ENCODE results near the gene ADD2.
A peak's percentile ranks its signal among the peaks of the same experiment; 100 is the strongest.

ADD2 gene

DNA sequence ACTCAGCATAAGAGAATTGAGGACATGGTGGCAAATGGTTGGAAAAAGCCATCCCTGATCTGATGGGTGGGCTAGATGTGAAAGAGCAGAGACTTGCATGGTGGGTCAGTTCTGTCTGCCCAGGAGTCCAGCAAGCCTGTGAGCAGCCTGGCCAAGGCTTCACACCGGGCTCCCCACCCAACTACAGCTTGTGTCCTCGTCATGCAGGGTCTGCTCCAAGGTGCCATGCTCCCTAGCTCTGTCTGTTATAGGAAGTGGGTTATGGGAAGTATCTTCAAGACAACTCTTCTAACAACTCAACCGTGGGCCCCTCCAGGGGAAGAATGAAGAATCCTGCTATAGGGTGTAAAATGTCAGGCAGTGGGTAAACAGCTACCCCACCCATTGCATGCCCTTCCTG, 97.4 kb downstream of the ADD2 start:
- no peak for DNase-seq

DNA sequence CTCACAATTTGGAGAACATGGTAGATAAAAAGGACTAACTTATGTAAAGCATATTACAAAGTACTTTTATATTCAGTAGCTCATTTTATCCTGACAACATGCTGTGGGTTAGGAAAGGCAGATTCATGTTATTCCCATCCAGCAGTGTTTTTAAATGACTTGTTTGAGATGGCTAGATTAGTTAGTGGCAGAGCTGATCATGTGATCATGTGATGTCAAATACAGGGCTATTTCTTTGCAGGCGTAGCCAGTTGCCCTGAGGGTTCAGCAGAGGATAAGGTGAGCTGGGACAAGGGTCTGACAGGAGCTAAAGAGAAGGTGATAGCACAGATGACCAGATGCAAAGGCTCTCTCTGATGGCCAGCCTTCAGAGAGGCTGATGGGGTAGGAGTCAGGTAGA, 97.8 kb downstream of the ADD2 start:
- no peak for DNase-seq

DNA sequence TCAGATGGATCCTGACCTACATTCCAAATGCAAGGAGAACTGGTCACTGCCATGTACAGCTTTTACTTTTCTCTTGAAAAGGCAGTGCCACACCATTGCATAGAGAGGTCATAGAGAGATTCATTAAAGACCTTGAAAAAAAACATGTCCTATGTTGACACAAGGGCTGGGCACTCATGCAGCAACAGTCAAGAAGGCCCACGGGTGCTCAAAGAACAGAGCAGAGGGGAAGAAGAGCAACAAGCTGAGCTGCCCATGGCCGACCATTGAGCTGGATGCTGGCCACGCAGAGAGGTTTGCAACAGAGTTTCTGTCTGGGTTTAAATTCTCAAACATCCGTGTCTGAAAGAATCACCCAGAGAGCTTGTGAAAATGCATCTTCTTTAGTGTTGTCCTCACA, 99.1 kb downstream of the ADD2 start:
- DNase-seq: no peak

DNA sequence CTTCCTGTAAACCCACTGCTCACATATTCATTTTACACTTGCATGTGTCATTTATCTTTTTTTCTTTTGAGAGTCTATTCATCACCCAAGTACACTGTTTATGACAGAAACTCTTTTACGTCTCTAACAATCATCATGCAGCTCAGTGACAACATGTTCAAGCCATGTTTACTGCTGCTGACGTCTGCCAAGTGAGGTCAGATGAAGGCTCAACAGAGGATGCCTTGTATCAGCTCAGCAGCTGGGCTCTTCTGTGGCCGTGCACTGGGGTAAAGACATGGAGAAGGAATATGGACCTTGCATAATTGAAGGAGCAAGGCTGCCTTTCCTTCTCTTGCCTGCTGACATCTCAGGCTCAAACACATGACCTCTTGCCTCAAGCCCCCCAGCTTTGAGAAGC, 99.6 kb downstream of the ADD2 start:
- DNase-seq: peak; percentile 50

DNA sequence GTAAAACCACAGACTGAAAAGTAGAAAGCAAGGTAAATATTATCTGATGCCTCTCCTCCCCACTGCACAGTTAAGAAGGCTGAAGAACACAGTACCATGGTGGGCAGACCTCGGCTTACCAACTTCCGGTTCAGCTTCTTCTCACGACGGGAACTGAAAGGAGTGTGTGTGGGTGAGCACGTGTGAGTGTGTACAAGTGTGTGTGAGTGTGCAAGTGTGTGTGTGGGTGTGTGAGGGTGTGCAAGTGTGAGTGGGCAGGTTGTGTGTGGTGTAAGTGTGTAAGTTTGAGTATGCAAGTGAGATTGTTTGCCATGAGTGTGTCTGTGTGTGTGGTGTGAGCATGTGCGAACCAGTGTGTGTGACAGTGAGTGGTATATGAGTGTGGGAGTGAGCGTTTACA, 103.5 kb downstream of the ADD2 start:
- DNase-seq: no peak

DNA sequence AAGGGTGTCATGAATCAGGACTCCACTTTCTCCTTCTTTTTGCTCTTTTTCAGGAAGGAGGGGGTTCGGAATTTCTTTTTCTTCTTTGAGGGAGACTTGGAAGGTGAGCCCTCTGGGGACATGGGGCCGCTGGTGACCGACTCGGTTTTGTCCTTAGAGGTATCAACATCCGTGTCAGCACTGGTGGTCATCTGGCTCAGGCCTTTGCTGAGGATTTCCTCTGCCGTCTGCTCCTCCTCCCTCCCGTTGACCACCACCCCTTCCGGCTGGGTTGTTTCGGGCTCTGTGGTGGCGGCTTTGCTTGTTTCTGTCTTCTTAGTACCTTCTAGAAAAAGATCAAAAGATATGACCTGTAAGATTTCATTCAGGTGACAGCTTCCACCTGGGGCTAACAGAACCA, 104.6 kb downstream of the ADD2 start:
- no peak for DNase-seq

DNA sequence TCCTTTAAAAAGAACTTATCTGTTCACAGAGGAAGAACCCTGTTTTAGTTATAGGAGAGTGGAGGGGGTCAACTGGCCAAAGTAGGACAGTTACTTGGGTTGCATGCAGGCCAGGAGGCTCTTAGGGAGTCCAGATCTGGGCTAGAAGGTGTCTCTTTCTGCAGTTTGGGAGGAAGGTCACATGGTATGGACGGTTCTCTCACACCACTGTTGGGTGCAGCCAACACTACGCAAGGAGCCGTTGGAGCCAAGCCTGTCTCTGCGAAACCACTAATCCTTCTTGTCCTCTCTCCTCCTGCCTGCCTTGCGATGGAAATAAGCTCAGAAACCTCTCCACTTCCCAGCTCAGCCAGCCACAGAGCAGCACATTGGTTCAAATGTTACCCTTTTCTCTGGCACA, 108.4 kb downstream of the ADD2 start:
- no peak for DNase-seq

DNA sequence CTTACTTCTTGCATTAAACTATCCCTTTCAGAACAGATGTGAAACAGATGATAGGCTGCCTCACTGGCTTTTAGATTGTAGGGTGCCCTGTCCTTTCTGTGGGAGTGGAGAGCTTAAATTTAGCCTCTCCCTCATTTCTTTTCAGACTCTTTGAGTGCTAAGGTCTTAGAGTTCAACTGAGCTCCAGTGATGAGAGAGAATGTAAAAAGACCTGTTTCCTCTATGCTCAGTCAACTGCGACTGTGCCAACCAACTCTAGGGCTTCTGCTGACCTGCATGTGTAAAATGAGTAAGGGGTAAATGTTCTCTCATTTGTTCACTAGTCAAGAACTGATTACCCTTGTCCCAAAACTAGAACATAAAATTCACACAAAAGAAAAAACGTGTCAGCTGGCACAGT, 109.5 kb downstream of the ADD2 start:
- no peak for DNase-seq

DNA sequence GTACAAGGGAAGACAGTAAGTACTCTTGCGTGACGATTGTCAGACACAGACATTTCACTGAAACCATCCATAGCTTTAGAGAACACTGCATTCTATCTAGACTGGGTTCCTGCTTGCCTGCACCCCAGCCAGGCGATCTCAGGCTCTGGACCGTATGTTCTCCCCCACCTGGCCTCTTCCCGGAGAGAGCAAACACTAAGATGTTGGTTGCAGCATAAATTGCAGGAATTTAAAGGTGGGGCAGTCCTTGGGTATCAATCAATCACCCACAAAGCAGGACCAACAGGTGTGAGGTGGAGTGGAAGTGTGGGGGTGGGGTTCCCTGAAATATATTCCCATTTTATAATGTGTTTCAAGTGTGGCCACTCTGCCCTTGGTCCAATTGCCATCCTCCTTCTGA, 110.8 kb downstream of the ADD2 start:
- DNase-seq: no peak

DNA sequence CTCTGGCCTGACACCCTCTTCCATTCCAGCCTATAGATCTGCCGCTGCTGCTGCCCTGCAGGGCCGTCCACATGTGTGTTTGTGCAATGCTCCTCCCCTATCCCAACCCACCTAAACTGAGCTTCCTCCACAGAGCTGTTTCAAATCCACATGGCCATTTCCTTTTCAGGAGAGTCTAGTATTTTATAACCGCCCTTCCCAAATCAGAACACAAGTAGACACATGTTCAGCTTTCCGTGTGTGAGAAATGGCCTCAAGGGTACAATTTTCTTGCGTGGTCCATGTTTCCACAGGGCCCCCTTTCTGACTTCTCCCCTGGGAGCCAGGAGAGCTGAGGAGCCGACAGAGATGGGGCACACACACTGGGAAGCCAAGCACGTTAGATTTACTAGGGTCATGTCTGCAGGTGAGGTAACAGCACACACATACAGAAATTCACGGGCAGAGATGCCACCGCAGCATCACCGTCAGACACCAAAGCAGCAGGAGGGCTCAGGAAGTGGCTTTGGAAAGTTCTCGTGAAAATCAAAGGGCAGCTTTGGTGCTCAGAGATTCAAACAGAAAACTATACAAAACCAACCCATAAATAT, 111.5 kb downstream of the ADD2 start:
- DNase-seq: no peak

DNA sequence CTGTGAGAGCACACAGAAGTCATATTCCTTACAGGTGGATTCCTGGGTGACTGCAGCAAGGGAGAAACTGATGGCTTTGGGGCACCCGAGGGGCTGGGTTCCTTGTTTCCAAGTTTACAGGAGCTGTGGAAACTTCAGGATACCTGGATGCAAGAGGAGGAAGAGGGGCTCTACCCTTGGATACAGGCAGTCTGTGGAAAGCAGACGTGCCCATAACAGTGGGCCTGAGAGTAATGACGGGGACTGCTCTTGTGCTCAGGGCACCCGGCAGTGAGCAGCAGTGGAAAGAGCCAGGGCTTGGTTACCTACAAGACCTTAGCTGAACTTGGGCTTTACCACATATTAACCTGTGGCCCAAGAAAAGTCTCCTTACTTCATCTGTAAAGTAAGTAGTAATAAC, 112.2 kb downstream of the ADD2 start:
- no peak for DNase-seq

DNA sequence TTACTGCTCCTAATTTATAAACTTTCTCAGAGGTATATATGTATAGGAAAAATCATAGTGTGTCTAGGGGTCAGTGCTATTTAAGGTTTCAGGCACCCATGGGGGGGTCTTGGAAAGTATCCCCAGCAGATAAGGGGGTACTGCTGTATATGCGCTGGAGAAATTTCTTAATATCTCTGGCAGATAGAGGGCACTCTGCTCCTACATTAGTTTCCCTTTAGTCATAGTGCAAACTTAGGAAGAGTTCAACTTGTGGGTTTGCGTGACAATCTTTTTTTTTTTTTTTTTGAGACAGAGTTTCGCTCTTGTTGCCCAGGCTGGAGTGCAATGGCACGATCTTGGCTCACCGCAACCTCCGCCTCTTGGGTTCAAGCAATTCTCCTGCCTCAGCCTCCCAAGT, 112.8 kb downstream of the ADD2 start:
- peak; percentile 32 for DNase-seq

DNA sequence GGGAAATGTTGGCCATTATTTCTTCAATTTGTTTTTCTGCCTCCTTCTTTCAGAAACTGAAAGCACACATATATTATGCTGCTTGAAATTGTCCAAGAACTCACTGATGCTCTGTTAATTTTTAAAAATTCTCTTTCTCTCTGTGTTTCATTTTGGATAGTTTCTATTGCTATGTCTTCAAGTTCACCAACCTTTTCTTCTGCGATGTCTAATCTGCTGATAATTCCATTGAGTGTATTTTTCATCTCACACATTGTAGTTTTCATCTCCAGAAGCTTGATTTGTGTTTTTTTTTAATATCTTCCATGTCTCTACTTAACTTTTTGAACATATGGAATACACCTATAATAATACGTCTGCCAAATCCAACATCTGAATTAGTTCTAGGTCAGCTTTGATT, 116.3 kb downstream of the ADD2 start:
- DNase-seq: no peak

DNA sequence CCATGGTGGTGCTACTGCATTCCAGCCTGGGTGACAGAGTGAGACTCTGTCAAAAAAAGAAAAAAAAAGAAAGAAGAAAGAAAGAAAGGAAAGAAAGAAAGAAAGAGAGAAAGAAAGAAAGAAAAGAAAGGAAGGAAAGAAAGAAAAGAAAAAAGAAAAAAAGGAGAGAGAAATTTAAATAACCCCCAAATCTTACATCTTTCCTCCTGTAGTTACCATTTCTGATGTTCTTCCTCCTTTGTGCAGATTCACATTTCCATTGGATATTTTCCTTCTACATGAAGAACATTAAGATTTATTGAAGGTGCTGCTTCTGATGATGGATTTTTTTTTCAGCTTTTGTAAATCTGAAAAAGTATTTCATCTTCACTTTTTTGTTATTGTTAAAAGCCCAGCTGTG, 117.0 kb downstream of the ADD2 start:
- DNase-seq: no peak

DNA sequence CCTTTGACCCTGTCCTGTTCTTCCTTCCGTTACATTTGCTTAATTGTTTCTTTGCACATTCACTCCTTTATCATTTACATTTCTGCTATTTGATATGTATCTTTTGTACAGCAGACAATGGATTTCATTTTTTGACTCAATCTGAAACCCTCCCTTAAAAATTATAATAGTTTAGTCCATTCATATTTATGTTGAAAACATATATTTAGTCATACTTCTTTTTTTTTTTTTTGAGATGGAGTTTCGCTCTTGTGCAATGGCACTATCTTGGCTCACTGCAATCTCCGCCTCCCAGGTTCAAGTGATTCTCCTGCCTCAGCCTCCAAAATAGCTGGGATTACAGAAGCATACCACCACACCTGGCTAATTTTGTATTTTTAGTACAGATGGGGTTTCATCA, 119.0 kb downstream of the ADD2 start:
- DNase-seq: no peak

DNA sequence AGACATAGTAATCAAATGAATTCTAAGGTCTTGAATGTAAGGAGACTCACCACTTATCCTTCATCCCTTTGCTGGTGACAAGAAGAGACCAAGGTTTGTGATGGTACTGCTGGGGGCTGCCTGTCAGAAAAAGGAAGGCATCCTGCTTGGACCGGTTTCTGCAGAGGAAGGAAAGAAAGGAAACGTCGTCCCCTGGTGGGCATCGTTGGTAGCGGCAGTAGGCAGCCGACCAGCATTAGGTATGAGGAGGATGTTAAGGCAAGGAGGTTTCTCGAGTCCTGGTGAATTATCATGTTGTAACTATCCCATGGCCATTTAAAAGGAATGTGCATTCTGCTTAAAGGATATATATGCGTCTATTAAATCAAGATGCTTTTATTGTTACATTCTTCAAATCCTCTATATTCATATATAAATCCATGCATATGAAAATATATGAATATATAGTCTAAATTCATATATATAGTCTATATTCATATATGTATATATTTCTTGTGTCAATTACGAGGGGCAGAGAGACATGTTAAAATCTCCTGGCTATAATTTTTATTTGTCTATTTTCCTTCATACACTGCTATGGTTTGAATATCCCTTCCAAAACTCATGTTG, 120.0 kb downstream of the ADD2 start:
- DNase-seq: peak; percentile 63

DNA sequence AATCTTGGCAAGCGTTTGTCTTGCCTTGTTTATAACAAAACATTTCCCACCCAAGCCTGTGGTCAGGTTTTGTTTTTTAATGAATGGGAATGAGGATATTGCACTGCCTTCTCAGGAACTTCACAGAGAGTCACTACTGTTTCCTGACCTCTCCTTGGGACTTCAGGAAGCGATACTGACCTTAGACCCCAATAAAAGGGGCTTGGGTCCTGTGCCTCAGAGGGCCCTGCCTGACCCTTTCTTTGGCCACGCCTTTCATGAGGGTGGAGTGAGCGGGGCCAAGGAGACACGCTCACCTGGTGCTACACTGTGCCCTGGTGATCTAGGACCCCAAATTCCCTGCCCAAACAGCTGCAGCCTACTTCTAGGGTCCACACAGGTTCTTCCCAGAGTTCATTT, 121.6 kb downstream of the ADD2 start:
- no peak for DNase-seq

DNA sequence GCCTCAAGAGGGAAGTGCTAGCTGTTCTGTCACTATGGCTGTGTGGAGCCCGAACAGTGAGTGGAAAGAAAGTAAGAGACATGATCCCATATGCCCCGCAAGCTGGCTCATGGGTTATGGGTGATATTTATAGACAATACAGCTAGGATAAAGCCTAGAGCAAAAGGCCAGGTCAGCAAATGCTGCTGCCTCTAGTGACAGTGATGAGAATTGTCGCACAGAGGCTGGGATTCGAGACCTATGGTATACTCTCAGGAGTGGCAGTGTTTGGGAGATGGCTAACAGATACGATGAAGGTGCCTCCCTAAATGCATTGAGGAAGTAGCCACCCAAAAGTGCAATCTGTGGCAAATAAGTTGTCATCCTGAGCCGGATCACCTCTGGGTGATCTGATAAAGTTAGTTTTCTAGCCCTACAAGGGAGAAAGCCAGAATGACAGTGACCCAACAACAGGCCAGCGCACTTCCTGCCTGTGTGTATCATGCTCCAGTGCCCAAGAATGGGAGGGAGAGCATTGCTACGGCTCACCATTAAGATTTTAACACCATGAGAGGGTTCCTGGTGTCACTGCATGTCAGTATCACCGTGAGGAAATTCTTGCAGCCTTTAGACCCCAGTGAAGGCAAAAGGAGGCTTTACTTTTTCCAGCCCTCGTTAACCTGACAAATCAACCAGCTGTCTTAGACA, 122.1 kb downstream of the ADD2 start:
- DNase-seq: no peak

DNA sequence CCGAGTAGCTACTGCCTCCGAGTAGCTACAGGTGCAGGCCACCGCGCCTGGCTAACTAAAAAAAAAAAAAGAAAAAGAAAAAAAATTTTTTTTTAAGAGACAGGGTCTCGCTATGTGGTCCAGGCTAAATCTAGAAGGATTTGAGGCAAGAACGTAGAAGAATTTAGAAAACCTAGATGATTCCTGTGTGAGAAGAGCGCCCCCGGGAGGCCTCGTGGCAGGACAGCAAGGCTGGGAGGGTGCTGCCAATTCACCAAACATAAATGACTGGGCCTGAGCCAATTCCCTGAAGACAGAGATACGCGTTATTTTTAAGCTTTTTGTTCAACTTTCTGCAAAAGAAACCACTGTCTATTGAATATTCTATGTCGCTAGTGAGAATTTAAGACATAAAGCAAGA, 124.3 kb downstream of the ADD2 start:
- peak; percentile 3 for DNase-seq

DNA sequence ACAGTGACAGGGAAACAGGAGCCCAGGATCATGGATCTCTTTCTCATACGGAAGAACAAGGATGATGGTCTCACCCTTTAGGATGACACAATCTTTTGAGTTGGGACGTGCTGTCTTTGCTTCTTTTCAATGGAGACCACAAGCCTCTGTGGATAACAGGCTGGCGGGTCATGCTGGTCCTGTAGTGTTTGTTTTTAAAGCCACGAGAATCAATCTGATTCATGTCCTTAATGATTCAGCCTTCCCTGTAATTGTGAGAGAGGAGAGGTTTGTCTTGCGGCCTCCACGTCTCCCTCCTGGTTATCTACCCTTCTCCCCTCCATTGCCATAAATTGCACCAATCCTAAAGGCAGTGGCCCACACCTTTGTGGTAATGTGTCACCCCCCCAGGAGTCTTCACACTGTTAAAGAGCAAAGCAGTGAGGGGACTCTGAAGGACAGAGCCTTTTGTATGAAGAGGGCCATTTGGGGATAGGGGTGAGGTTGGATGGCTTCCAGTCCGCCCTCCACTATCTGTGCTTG, 126.7 kb downstream of the ADD2 start:
- no peak for DNase-seq

DNA sequence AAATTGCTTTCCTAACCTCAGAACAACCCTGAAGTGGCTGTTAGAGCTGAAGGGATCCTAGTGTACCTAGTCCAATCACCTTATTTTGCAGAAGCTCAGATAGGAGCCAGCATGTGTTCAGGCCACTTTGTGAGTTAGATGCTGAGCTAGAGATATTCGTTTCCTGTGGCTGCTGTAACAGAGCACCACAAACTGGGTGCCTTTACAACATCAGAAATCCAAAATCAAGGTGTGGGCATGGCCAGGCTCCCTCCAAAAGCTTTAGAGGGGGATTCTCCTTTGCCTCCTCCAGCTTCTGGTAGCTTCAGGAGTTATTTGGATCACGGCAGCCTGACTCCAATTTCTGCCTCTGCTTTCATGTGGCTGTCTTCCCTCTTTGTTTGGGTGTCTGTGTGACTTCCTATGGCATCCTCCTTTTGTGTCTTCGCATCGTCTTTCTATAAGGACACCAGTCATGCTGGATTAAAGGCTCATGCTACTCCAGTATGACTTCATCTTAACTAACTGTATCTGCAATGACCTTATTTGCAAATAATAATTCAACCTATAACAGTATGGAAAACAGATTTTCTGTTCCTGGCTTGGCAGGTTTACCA, 128.1 kb downstream of the ADD2 start:
- DNase-seq: no peak

DNA sequence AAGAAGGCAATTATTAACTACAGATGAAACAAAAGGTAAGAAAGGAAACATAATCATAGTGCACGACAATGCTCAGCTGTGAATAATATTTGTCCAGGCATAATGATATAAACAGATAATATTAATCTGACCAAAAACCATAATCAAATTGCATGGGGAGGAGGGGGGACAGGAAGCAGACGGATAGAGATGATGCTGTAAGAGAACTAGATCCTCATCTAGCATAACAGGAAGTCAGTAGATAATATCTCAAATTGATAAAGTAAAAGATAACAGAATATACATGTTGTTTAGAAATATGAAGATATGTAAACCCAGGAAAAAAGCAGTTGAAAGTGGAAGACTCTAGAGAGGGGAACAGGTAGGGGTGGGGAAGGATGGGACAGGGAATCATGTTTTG, 129.4 kb downstream of the ADD2 start:
- no peak for DNase-seq

DNA sequence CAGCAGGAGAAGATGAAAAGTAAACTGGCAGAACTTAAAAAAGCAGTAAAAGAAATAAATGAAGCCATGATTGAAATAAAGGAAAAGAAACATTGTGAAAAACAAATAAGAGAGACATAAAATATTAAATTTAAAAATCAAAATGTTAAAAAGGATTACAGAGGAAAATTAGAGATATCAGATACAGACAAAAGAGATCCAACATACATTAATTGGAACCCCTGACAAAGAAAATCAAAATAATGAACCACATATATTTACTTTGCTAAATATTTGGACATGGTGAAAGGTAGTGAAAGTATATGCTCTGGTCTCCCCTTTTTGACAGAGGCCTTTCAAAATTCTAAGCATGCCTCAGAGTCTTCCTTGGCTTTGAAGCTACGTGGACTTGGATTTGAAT, 134.5 kb downstream of the ADD2 start:
- DNase-seq: no peak

DNA sequence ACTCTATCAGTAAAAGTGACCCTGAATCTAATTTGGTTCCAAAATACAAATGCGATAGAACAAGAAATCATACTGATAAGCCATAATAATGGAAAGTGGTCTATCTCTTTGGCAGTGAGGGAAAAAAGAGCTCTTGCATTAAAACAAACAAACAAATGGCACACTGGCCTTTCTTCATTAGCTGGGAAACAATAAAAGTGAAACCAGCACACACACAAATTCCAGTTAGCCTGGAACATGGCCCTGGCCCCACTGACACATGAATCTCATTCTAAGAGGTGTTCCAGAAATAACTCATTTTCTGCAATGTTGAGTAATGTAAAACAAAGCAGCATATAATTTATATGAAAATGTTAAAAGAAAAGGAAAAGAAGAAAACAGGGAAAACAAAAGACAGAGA, 135.0 kb downstream of the ADD2 start:
- no peak for DNase-seq

All from midbrain (tissue), 1 donor.